ENCODE results near the gene ETDB.
"Not testable (repeated sequence)": the region's sequence is repeated elsewhere in the genome, so short reads cannot be mapped to it uniquely, and the experiment has no call there.

Gene ETDB

GRCh38 chrX:135120056-135120576, at the start of gene ETDB:
TSS of gene ETDB (minus strand) at chrX:135120526. CDS start at chrX:135119261, 1,265 bp downstream.
- not testable (repeated sequence) for DNase-seq

- DNase-seq, result not testable (repeated sequence)
These were observed 49.2 kb upstream of the ETDB start for GRCh38 chrX:135169534-135169933.

- DNase-seq, result no peak
These were observed 48.2 kb upstream of the ETDB start for GRCh38 chrX:135168486-135168885.

- DNase-seq, result not testable (repeated sequence)
These were observed 34.4 kb upstream of the ETDB start for GRCh38 chrX:135154688-135155087.

- not testable (repeated sequence) for DNase-seq
These were observed 5.8 kb upstream of the ETDB start for GRCh38 chrX:135126145-135126544.

GRCh38 chrX:135116064-135116463, 4.3 kb downstream of the ETDB start:
- DNase-seq, result not testable (repeated sequence)

GRCh38 chrX:135114392-135114791, 5.9 kb downstream of the ETDB start:
- DNase-seq, result no peak

GRCh38 chrX:135112743-135113142, 7.6 kb downstream of the ETDB start:
- DNase-seq, result no peak

- DNase-seq, result peak; percentile 32
These were observed 8.1 kb downstream of the ETDB start for GRCh38 chrX:135112096-135112729.

- no peak for DNase-seq
These were observed 10.8 kb downstream of the ETDB start for GRCh38 chrX:135109554-135109953.

- no peak for DNase-seq
These were observed 20.9 kb downstream of the ETDB start for GRCh38 chrX:135099493-135099783.

- DNase-seq, result not testable (repeated sequence)
These were observed 23.1 kb downstream of the ETDB start for GRCh38 chrX:135097196-135097744.

GRCh38 chrX:135095715-135096114, 24.6 kb downstream of the ETDB start:
- no peak for DNase-seq

GRCh38 chrX:135094726-135095125, 25.6 kb downstream of the ETDB start:
- DNase-seq, result no peak

- DNase-seq, result no peak
These were observed 31.2 kb downstream of the ETDB start for GRCh38 chrX:135089126-135089525.

GRCh38 chrX:135087867-135088266, 32.5 kb downstream of the ETDB start:
- DNase-seq, result no peak

GRCh38 chrX:135086197-135086854, 34.0 kb downstream of the ETDB start:
- DNase-seq, result peak; percentile 69

- DNase-seq, result no peak
These were observed 38.5 kb downstream of the ETDB start for GRCh38 chrX:135081693-135082404.

Data from NCI-H345 (cell line).